HG03558 (cell line): ENCODE results near the gene PTPRN.
"Not testable (repeated sequence)": the region's sequence is repeated elsewhere in the genome, so short reads cannot be mapped to it uniquely, and the experiment has no call there.

Experiments used
- ATAC-seq: cut with Tn5 transposase; IDR thresholded peaks from one replicate; pipeline ENCODE4 v1.9.1; 2021; ENCODE audit warnings: moderate number of reproducible peaks; ENCODE audit not compliant: unreplicated experiment; ENCODE audit errors: extremely low read depth

PTPRN gene

GRCh38 chr2:219289195-219289536 lies 20.0 kb downstream of the PTPRN start:
- ATAC-seq = no peak

- ATAC-seq = no peak
Measured at GRCh38 chr2:219287580-219288265, 21.5 kb downstream of the PTPRN start.

- ATAC-seq = not testable (repeated sequence)
Measured at GRCh38 chr2:219287116-219287440, 22.1 kb downstream of the PTPRN start.

GRCh38 chr2:219286436-219287115 lies 22.6 kb downstream of the PTPRN start:
- no peak for ATAC-seq

GRCh38 chr2:219285894-219286425 lies 23.2 kb downstream of the PTPRN start:
- ATAC-seq = no peak

- ATAC-seq = no peak
Measured at GRCh38 chr2:219285373-219285735, 23.8 kb downstream of the PTPRN start.

- no peak for ATAC-seq
Measured at GRCh38 chr2:219284501-219285372, 24.5 kb downstream of the PTPRN start.

- no peak for ATAC-seq
Measured at GRCh38 chr2:219282943-219283581, 26.1 kb downstream of the PTPRN start.

- ATAC-seq = no peak
Measured at GRCh38 chr2:219282375-219282774, 26.8 kb downstream of the PTPRN start.

GRCh38 chr2:219281588-219281987 lies 27.6 kb downstream of the PTPRN start:
- ATAC-seq = no peak

GRCh38 chr2:219280651-219281050 lies 28.6 kb downstream of the PTPRN start:
- no peak for ATAC-seq

- no peak for ATAC-seq
Measured at GRCh38 chr2:219279916-219280516, 29.2 kb downstream of the PTPRN start.

- ATAC-seq = peak; percentile 77
Measured at GRCh38 chr2:219279151-219279915, 29.9 kb downstream of the PTPRN start, which contains the start of gene DNAJB2. Gene DNAJB2, plus strand, starts transcription at chr2:219279366. Its CDS starts 468 bp downstream, at chr2:219279834.

- no peak for ATAC-seq
Measured at GRCh38 chr2:219278655-219279150, 30.5 kb downstream of the PTPRN start.

- no peak for ATAC-seq
Measured at GRCh38 chr2:219277703-219278654, 31.2 kb downstream of the PTPRN start.

- no peak for ATAC-seq
Measured at GRCh38 chr2:219274361-219274921, 34.8 kb downstream of the PTPRN start.

- ATAC-seq = no peak
Measured at GRCh38 chr2:219273937-219274336, 35.3 kb downstream of the PTPRN start.

- no peak for ATAC-seq
Measured at GRCh38 chr2:219272995-219273394, 36.2 kb downstream of the PTPRN start.
